HEK293 (cell line): ENCODE results near the gene C1RL.

Source experiments
- GLIS2 ChIP-seq: fragments of 450-650 bp; formaldehyde crosslinking; IDR thresholded peaks from 2 replicates; pipeline ENCODE4 v1.5.1; 2016; ENCODE audit warnings: missing biosample characterization, missing genetic modification characterization
- SALL2 ChIP-seq: fragments of 450-650 bp; formaldehyde crosslinking; IDR thresholded peaks from 2 replicates; pipeline ENCODE4 v1.5.0; 2017; ENCODE audit warnings: missing biosample characterization, mild to moderate bottlenecking, missing genetic modification characterization, borderline replicate concordance
- SCRT1 ChIP-seq: fragments of 450-650 bp; formaldehyde crosslinking; IDR thresholded peaks from 2 replicates; pipeline ENCODE4 v1.5.1; 2016; ENCODE audit warnings: missing biosample characterization, missing genetic modification characterization, borderline replicate concordance
- ZBTB44 ChIP-seq: fragments of 450-650 bp; IDR thresholded peaks from 2 replicates; pipeline ENCODE4 v1.5.1; 2018; ENCODE audit warnings: missing biosample characterization, mild to moderate bottlenecking, missing genetic modification characterization
- ZNF157 ChIP-seq: fragments of 450-650 bp; formaldehyde crosslinking; IDR thresholded peaks from 2 replicates; pipeline ENCODE4 v1.5.1; 2016; ENCODE audit warnings: missing biosample characterization, missing genetic modification characterization
- ZNF394 ChIP-seq: fragments of 450-650 bp; formaldehyde crosslinking; IDR thresholded peaks from 2 replicates; pipeline ENCODE4 v1.5.1; 2016; ENCODE audit warnings: missing biosample characterization, missing genetic modification characterization, mild to moderate bottlenecking, moderate library complexity, borderline replicate concordance
- ZNF580 ChIP-seq: fragments of 450-650 bp; formaldehyde crosslinking; IDR thresholded peaks from 2 replicates; pipeline ENCODE4 v1.5.1; 2016; ENCODE audit warnings: missing biosample characterization, missing genetic modification characterization
- ZNF670 ChIP-seq: fragments of 450-650 bp; formaldehyde crosslinking; IDR thresholded peaks from 2 replicates; pipeline ENCODE4 v1.5.1; 2016; ENCODE audit warnings: missing biosample characterization, missing genetic modification characterization, low read depth
- ZNF707 ChIP-seq: fragments of 450-650 bp; formaldehyde crosslinking; IDR thresholded peaks from 2 replicates; pipeline ENCODE4 v1.5.1; 2016; ENCODE audit warnings: missing biosample characterization, missing genetic modification characterization
- ZNF785 ChIP-seq: fragments of 450-650 bp; formaldehyde crosslinking; IDR thresholded peaks from 2 replicates; pipeline ENCODE4 v1.5.1; 2016; ENCODE audit warnings: missing biosample characterization, missing genetic modification characterization
- TF ChIP-seq, protein P1 (sequence below): fragments of 450-650 bp; formaldehyde crosslinking; IDR thresholded peaks from 2 replicates; pipeline ENCODE4 v1.5.1; 2016; ENCODE audit warnings: missing biosample characterization, missing genetic modification characterization
- TF ChIP-seq, protein P2 (sequence below): IDR thresholded peaks from 2 replicates; pipeline ENCODE4 v1.6.1; 2011; ENCODE audit warnings: mild to moderate bottlenecking, low read depth, low read length, borderline replicate concordance
- TF ChIP-seq, protein P3 (sequence below): fragments of 450-650 bp; formaldehyde crosslinking; IDR thresholded peaks from 2 replicates; pipeline ENCODE4 v1.5.1; 2016; ENCODE audit warnings: missing biosample characterization, missing genetic modification characterization, borderline replicate concordance
- TF ChIP-seq, protein P4 (sequence below): fragments of 450-650 bp; formaldehyde crosslinking; IDR thresholded peaks from 2 replicates; pipeline ENCODE4 v1.5.1; 2016; ENCODE audit warnings: missing biosample characterization, missing genetic modification characterization
- TF ChIP-seq, protein P5 (sequence below): fragments of 450-650 bp; formaldehyde crosslinking; optimal IDR thresholded peaks from 2 replicates; pipeline ENCODE3; 2016; ENCODE audit warnings: missing biosample characterization, mild to moderate bottlenecking, missing genetic modification characterization

The C1RL gene

DNA sequence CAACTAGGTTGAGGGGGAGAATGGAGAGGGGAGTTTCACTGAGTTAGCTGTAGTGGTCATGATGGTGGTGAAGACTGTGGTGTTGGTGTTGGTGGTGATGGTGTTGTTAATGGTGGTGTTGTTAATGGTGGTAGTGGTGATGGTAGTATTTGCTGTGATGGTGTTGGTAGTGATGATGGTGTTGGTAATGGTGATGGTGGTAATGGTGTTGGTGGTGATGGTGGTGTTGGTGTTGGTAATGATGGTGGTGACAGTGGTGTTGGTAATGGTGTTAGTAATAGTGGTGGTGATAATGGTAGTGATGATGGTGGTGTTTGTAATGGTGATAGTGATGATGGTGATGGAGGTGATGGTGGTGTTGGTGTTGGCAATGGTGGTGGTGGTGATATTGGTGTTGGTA, 25.9 kb downstream of the C1RL start (continued):
- TF ChIP-seq, protein P1, sequence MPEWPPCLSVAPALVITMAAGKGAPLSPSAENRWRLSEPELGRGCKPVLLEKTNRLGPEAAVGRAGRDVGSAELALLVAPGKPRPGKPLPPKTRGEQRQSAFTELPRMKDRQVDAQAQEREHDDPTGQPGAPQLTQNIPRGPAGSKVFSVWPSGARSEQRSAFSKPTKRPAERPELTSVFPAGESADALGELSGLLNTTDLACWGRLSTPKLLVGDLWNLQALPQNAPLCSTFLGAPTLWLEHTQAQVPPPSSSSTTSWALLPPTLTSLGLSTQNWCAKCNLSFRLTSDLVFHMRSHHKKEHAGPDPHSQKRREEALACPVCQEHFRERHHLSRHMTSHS (tag by site-specific recombination), result peak; percentile 61; the same call in 1 of the 2 replicates
- TF ChIP-seq, protein P2, sequence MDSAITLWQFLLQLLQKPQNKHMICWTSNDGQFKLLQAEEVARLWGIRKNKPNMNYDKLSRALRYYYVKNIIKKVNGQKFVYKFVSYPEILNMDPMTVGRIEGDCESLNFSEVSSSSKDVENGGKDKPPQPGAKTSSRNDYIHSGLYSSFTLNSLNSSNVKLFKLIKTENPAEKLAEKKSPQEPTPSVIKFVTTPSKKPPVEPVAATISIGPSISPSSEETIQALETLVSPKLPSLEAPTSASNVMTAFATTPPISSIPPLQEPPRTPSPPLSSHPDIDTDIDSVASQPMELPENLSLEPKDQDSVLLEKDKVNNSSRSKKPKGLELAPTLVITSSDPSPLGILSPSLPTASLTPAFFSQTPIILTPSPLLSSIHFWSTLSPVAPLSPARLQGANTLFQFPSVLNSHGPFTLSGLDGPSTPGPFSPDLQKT, result no peak
- TF ChIP-seq ZNF580 (0 out of 2 replicates have a peak, but pooled peaks have one; percentile 44), ZNF707 (peak; percentile 54; the same call in 1 of the 2 replicates), GLIS2 (tag by site-specific recombination) (no peak), ZNF394 (tag by site-specific recombination) (no peak), ZNF670 (peak; percentile 80; the same call in 1 of the 2 replicates), ZBTB44 (tag by site-specific recombination) (no peak), ZNF157 (0 out of 2 replicates have a peak, but pooled peaks have one; percentile 33), SCRT1 (tag by site-specific recombination) (no peak), SALL2 (tag by site-specific recombination) (0 out of 2 replicates have a peak, but pooled peaks have one; percentile 65), ZNF785 (peak; percentile 51; the same call in 1 of the 2 replicates)
- TF ChIP-seq, protein P3, sequence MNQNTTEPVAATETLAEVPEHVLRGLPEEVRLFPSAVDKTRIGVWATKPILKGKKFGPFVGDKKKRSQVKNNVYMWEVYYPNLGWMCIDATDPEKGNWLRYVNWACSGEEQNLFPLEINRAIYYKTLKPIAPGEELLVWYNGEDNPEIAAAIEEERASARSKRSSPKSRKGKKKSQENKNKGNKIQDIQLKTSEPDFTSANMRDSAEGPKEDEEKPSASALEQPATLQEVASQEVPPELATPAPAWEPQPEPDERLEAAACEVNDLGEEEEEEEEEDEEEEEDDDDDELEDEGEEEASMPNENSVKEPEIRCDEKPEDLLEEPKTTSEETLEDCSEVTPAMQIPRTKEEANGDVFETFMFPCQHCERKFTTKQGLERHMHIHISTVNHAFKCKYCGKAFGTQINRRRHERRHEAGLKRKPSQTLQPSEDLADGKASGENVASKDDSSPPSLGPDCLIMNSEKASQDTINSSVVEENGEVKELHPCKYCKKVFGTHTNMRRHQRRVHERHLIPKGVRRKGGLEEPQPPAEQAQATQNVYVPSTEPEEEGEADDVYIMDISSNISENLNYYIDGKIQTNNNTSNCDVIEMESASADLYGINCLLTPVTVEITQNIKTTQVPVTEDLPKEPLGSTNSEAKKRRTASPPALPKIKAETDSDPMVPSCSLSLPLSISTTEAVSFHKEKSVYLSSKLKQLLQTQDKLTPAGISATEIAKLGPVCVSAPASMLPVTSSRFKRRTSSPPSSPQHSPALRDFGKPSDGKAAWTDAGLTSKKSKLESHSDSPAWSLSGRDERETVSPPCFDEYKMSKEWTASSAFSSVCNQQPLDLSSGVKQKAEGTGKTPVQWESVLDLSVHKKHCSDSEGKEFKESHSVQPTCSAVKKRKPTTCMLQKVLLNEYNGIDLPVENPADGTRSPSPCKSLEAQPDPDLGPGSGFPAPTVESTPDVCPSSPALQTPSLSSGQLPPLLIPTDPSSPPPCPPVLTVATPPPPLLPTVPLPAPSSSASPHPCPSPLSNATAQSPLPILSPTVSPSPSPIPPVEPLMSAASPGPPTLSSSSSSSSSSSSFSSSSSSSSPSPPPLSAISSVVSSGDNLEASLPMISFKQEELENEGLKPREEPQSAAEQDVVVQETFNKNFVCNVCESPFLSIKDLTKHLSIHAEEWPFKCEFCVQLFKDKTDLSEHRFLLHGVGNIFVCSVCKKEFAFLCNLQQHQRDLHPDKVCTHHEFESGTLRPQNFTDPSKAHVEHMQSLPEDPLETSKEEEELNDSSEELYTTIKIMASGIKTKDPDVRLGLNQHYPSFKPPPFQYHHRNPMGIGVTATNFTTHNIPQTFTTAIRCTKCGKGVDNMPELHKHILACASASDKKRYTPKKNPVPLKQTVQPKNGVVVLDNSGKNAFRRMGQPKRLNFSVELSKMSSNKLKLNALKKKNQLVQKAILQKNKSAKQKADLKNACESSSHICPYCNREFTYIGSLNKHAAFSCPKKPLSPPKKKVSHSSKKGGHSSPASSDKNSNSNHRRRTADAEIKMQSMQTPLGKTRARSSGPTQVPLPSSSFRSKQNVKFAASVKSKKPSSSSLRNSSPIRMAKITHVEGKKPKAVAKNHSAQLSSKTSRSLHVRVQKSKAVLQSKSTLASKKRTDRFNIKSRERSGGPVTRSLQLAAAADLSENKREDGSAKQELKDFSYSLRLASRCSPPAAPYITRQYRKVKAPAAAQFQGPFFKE (tag by site-specific recombination), result peak; percentile 73; the same call in 1 of the 2 replicates
- TF ChIP-seq, protein P4, sequence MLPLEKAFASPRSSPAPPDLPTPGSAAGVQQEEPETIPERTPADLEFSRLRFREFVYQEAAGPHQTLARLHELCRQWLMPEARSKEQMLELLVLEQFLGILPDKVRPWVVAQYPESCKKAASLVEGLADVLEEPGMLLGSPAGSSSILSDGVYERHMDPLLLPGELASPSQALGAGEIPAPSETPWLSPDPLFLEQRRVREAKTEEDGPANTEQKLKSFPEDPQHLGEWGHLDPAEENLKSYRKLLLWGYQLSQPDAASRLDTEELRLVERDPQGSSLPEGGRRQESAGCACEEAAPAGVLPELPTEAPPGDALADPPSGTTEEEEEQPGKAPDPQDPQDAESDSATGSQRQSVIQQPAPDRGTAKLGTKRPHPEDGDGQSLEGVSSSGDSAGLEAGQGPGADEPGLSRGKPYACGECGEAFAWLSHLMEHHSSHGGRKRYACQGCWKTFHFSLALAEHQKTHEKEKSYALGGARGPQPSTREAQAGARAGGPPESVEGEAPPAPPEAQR, result peak; percentile 62; the same call in 1 of the 2 replicates
- TF ChIP-seq, protein P5, sequence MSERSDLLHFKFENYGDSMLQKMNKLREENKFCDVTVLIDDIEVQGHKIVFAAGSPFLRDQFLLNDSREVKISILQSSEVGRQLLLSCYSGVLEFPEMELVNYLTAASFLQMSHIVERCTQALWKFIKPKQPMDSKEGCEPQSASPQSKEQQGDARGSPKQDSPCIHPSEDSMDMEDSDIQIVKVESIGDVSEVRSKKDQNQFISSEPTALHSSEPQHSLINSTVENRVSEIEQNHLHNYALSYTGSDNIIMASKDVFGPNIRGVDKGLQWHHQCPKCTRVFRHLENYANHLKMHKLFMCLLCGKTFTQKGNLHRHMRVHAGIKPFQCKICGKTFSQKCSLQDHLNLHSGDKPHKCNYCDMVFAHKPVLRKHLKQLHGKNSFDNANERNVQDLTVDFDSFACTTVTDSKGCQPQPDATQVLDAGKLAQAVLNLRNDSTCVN (tag by site-specific recombination), result no peak
